Spleen (tissue), 11 donors: Measurements from ENCODE around the gene NATD1. TPM values are rescaled to one million over a fixed set of nuclear protein-coding genes. Genes with fewer than 3 reads are reported as not detected.

Experiments
- DNase-seq: peaks from one replicate; pipeline ENCODE4 v3.0.0-alpha.2; 2020
- H3K27ac ChIP-seq, 8 donors: fragments of 200-600 bp; sonication (generic) in 7 of 8; 1 replicate in 4 of 8; 2 replicates in 4 of 8; pipeline versions ENCODE4 v1.5.0 to v1.8.0; 2016 to 2021; ENCODE audit warnings: inconsistent platforms in 4 of 8, mild to moderate bottlenecking in 4 of 8, moderate library complexity in 1 of 8
- H3K27me3 ChIP-seq, 7 donors: fragments of 200-600 bp; sonication (generic) in 6 of 7; replicated peaks in 1 of 7; 1 replicate in 4 of 7; 2 replicates in 3 of 7; pipeline versions ENCODE4 v1.5.0 to v1.8.0; 2016 to 2021; ENCODE audit warnings: inconsistent platforms in 3 of 7, mild to moderate bottlenecking in 1 of 7
- H3K36me3 ChIP-seq, 6 donors: fragments of 200-600 bp; sonication (generic) in 5 of 6; 1 replicate in 4 of 6; 2 replicates in 2 of 6; pipeline versions ENCODE4 v1.5.0 to v1.8.0; 2016 to 2021; ENCODE audit warnings: inconsistent platforms in 2 of 6
- H3K4me1 ChIP-seq, 6 donors: fragments of 200-600 bp; sonication (generic) in 5 of 6; 1 replicate in 3 of 6; 2 replicates in 3 of 6; pipeline versions ENCODE4 v1.5.0 to v1.8.0; 2016 to 2021; ENCODE audit warnings: inconsistent platforms in 3 of 6
- H3K4me3 ChIP-seq, 8 donors: fragments of 200-600 bp; sonication (generic) in 7 of 8; 1 replicate in 4 of 8; 2 replicates in 4 of 8; pipeline versions ENCODE4 v1.5.0 to v1.8.0; 2016 to 2021; ENCODE audit warnings: inconsistent platforms in 4 of 8, mild to moderate bottlenecking in 4 of 8, moderate library complexity in 2 of 8
- H3K9me3 ChIP-seq, 8 donors: fragments of 200-600 bp; sonication (generic) in 7 of 8; 1 replicate in 4 of 8; 2 replicates in 4 of 8; pipeline versions ENCODE4 v1.5.0 to v1.8.0; 2016 to 2021; ENCODE audit warnings: inconsistent platforms in 4 of 8
- CTCF ChIP-seq, 11 experiments: fragments of 200-600 bp in 7 of 11; fragments of 450-650 bp in 4 of 11; sonication (generic) in 4 of 11; IDR thresholded peaks in 8 of 11; conservative IDR thresholded peaks in 3 of 11; 1 replicate in 7 of 11; 2 replicates in 4 of 11; pipeline versions ENCODE4 v1.4.0 to v1.8.0; 2016 to 2021; ENCODE audit warnings: antibody characterized with exemption in 11 of 11, inconsistent platforms in 4 of 11, mild to moderate bottlenecking in 1 of 11
- POLR2A ChIP-seq, 3 donors: fragments of 450-650 bp; IDR thresholded peaks; one replicate each; pipeline ENCODE4 v1.5.1; 2017; ENCODE audit warnings: antibody characterized with exemption in 3 of 3, mild to moderate bottlenecking in 1 of 3
- POLR2AphosphoS5 ChIP-seq, 3 donors: sonication (generic); formaldehyde crosslinking; IDR thresholded peaks; one replicate each; pipeline ENCODE4 v1.5.1; 2017; ENCODE audit warnings: antibody characterized with exemption in 3 of 3
- WGBS, 5 donors: extraction: QIAGEN DNeasy Blood & Tissue Kit in 3 of 5; methylation state at CpG; one replicate each; pipeline versions ENCODE4 v1.1.5 to v1.1.7; 2013 to 2018; 5-methylcytosine and 5-hydroxymethylcytosine counted together
- intact Hi-C: fragments of 100-400 bp; cut with DNase I; formaldehyde crosslinking; loops from one replicate; pipeline ENCODE4 v1.15.0; 2023; ENCODE audit warnings: low total_unique reads
- polyA plus RNA-seq, 3 donors: library from polyadenylated mRNA; stranded (reverse); fragments of 200-250 nt; gene quantifications; one replicate each; pipeline ENCODE4 v1.2.1, GENCODE V29; 2013
- total RNA-seq, 7 donors: library from RNA; depleted of rRNA in 3 of 7; stranded (reverse); fragments of >200 nt in 3 of 7; fragmentation: NEBNext Ultra II Directional in 4 of 7; extraction: Animal tissue kit (Norgen Biotek cat#: 25700) in 4 of 7; gene quantifications; one replicate each; pipeline versions ENCODE4 v1.1.0 to v1.2.1, GENCODE V29; 2016 to 2021
- donor health status: healthy with polysubstance abuse.
- donor health status: DM: no; HTN: no; CAD: no; lungs with moderate emphysema.
- donor health status: DM: no; HTN: no; CAD: no.
- donor health status: Bipolar disorder and iron deficiency.
- donor health status: healthy.
- donor health status: DM: no; HTN: no; CAD: no.
- donor health status: DM: yes; HTN: yes; CAD: no.

Gene NATD1
- total and polyA plus RNA-seq, 10 donors, result 1.3 to 31.0 (median 12.6) TPM

GRCh38 chr17:21253646-21254441 lies 634 bp upstream of the NATD1 start:
- Histone ChIP-seq H3K9me3 (no peaks in the 10 kb centered on the region), H3K36me3 (no peaks in the 10 kb centered on the region), H3K4me3 (peak overlapping the region; percentile 25 to 83 (median 60)), H3K27ac (peak overlapping the region in 7 of 8 donors; percentile 66 to 87 (median 83)), H3K4me1 (peaks cover 3 to 51% (median 31%) of the 10 kb centered on the region in 6 donors), H3K27me3 (no peaks in the 10 kb centered on the region)
- DNase-seq, result peak; percentile 79
- WGBS, 5 donors, result 45 to 54% (median 48%) methylated on average over 15 of the region's 15 CpGs
- TF ChIP-seq POLR2A (IDR thresholded peaks at IDR 0.05) (no peak), POLR2AphosphoS5 (IDR thresholded peaks at IDR 0.05) (no peak), CTCF (IDR thresholded peaks at IDR 0.05 in 8 of 11, conservative IDR thresholded peaks at IDR 0.05 in 3 of 11) (no peak)
- intact Hi-C loops, result no loop called here

- intact Hi-C loops, result no loop called here
- Histone ChIP-seq H3K9me3 (no peaks in the 10 kb centered on the region), H3K27me3 (no peaks in the 10 kb centered on the region), H3K27ac (peak overlapping the region in 6 of 8 donors; percentile 66 to 87 (median 84)), H3K4me3 (peak overlapping the region; percentile 25 to 83 (median 60)), H3K36me3 (peaks cover 0 to under 1% (median 0%) of the 10 kb centered on the region in 6 donors), H3K4me1 (peaks cover 3 to 53% (median 31%) of the 10 kb centered on the region in 6 donors)
- TF ChIP-seq CTCF (IDR thresholded peaks at IDR 0.05 in 8 of 11, conservative IDR thresholded peaks at IDR 0.05 in 3 of 11) (no peak), POLR2AphosphoS5 (IDR thresholded peaks at IDR 0.05) (no peak), POLR2A (IDR thresholded peaks at IDR 0.05) (no peak)
- 23 to 34% (median 26%) methylated on average over 5 to 12 of the region's 12 CpGs for WGBS, 5 donors
- DNase-seq, result peak; percentile 81
Observed at GRCh38 chr17:21252289-21252795, 868 bp downstream of the NATD1 start.

- Histone ChIP-seq H3K36me3 (peaks cover 0 to 6% (median 0%) of the 10 kb centered on the region in 6 donors), H3K27ac (peak overlapping the region in 2 of 8 donors; percentile 1 to 87), H3K27me3 (no peaks in the 10 kb centered on the region), H3K9me3 (no peaks in the 10 kb centered on the region), H3K4me3 (peak overlapping the region in 4 of 8 donors; percentile 62 to 83 (median 65)), H3K4me1 (peaks cover 3 to 53% (median 31%) of the 10 kb centered on the region in 6 donors)
- 81 to 97% (median 84%) methylated on average over 7 to 15 of the region's 15 CpGs for WGBS, 5 donors
- no peak for TF ChIP-seq CTCF (IDR thresholded peaks at IDR 0.05 in 8 of 11, conservative IDR thresholded peaks at IDR 0.05 in 3 of 11)
- no peak for TF ChIP-seq POLR2AphosphoS5 (IDR thresholded peaks at IDR 0.05)
- no peak for TF ChIP-seq POLR2A (IDR thresholded peaks at IDR 0.05)
- DNase-seq, result peak; percentile 77
- intact Hi-C loops, result no loop called here
Observed at GRCh38 chr17:21251337-21252010, 1.7 kb downstream of the NATD1 start.
